GM21528 (cell line): Measurements from ENCODE around the gene STX8.
"Not testable (repeated sequence)": the region's sequence is repeated elsewhere in the genome, so short reads cannot be mapped to it uniquely, and the experiment has no call there.

Source experiments
- ATAC-seq: cut with Tn5 transposase; IDR thresholded peaks from one replicate; pipeline ENCODE4 v1.9.1; 2021; ENCODE audit warnings: mild to moderate bottlenecking, moderate library complexity; ENCODE audit not compliant: unreplicated experiment, low FRiP score

The STX8 gene

GRCh38 chr17:9274973-9275372, 300.6 kb downstream of the STX8 start:
- no peak for ATAC-seq

GRCh38 chr17:9273428-9274391, 301.9 kb downstream of the STX8 start:
- ATAC-seq, result no peak

DNA sequence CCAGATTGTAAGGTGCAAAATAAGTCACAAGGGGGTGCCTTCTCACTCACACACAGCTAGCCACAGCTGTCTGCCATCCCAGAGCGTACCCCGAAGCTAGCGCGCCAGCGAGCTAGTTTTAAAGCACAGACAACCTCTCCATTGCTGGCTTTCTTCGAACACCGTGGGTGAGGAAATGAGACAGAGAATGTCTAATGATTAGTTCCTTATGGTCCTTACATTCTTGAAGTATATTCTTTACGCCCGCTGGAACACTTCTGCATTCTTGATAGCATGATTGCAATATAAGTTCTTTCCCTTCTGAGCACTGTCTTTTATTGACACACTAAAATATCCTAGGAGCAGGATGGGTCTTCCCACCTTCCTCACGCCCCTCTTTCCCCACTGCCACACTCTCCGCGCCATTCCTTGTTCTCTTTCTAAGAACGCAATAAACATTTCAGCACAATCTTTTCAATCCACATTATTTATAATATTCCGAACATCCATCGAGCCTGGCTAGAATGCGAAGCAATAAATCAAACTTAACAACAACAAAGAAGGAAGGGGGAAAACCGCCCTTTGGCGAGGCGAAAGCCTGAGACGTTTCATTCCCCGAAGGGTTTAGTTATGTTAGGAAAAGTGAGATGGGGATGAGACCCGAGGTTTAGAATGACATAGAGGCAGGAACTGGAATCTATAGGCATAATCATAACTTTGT, 303.0 kb downstream of the STX8 start:
- ATAC-seq, result no peak

DNA sequence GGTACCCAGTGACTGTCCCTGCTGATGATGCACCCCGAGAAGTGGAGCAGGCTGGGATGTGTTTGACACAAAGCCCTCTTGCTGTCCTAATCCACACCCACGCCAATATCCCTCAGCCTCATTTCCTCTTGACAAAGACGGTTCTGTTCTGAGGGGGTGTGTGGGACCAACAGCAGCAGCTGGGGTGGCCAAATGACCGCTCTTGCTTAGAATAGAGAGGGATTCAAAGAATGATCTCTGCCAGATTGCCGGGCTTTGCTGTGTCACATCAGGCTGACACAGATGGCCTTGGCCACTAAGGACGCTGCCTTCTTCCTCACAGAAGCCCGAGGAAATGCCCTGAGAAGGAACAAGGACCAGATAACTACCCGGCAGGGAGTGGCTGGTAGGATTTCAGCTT, 303.6 kb downstream of the STX8 start:
- no peak for ATAC-seq

DNA sequence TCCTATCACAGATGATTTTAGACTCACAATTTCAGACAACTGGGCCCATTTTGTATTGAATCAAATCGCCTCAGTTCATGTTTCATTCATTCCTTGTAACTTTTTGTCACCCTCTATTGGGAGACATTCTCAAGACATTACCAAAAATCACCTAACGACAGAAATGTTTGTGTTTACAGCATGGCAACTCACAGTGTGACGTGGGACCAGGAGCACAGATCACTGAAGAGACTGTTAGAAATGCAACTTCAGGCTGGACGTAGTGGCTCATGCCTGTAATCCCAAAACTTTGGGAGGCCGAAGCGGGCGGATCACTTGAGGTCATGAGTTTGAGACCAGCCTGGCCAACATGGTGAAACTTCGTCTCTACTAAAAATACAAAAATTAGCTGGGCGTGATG, 304.7 kb downstream of the STX8 start:
- no peak for ATAC-seq

GRCh38 chr17:9269350-9270035, 306.1 kb downstream of the STX8 start:
- ATAC-seq, result no peak

GRCh38 chr17:9268546-9268945, 307.1 kb downstream of the STX8 start:
- no peak for ATAC-seq

DNA sequence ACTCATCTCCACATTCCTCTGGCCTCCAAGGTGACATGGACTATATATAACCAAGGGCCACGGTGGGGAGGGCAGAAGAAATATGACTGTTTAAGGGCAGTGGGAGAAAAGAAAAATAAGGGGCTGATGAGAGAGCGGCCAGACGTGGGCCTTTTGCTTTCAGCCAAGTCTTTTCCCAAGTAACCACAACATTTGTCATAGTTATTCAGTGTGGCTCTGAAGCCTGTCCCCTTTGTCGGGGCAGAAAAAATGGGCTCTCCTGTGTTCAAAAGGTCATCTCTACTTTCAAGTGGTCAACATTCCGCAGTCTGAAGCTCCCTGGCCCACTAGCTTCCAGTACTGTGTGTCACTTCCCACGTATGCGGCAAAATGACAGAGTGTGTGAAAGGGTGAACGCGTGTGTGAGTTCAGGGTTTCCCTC, 308.9 kb downstream of the STX8 start:
- ATAC-seq, result no peak

DNA sequence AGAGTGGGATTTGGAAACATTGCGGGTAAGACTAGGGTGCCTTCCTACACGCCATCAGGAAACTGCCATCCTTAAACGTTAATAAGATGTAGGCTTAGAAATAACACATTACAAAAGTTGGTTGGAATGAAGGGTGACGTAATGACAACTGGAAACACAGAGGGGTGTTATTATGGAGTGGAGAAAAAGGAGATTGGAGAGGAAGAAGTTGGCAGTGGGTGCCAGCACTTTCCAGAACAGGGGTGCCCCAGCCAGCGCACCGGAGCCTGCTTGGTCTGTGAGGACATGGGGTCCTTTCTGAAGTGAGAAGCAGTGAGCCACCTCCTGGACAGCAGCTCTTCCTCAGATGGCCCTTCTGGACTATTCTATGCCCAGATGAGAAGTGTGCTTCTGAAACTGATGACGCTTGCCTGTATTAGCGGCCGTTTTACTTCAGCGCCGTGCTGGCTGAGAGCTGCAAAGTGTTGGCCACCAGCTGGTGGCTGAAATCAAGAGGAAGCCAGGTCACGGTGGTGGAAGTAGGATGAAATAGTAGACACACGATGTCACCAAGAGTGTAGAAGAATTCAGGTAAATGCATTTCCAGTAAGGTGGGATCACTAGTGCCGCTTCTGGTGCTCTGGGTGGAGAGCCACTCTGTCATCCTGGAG, 309.5 kb downstream of the STX8 start:
- ATAC-seq, result no peak

DNA sequence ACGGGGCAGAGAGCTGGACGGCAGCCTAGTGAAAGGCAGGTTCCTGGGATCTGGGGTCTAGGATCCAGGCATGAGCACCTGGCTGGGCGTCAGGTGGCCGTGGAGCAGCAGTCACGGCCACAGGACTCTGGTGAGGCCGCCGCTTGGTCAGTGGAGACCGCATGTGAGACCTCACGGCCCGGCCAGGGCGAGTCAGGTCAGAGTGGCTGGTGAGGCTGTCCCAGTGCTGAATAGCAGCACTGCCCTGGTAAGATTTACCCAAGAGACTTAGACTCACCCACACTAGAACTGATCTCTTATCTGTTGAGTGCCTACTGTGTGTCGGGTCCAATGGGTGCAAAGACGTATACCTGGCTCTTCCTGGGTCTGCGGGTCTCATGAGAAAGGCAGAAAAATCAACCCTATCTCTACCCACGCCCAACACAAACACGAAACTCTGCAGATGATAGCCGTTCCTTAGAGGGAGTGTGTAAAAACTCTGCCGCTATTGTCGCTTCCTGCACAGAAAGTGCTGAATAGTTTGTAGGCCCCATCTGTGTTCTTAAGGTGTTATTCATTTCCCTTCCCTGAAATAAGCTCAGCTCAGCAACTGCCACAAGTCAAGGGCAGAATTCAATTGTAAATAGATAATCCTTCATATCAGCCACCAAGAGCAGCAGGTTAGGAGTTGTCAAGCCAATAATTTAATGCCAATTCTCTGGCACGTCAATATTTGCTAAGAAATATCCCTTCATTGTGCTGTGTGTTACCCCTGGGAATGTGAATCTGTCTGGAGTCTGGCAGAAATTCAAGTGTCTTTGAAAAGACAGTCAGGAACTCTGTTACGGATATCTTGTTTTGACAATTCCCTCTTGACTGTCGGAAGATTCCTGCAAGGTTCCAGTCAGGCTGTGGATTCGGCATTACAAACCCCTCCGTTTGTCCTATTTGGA, 314.3 kb downstream of the STX8 start:
- ATAC-seq, result no peak

GRCh38 chr17:9259419-9259818, 316.2 kb downstream of the STX8 start:
- no peak for ATAC-seq

GRCh38 chr17:9258115-9259015, 317.3 kb downstream of the STX8 start:
- no peak for ATAC-seq

GRCh38 chr17:9257630-9257965, 318.0 kb downstream of the STX8 start:
- ATAC-seq, result not testable (repeated sequence)

- no peak for ATAC-seq
Measured at GRCh38 chr17:9256751-9257629, 318.6 kb downstream of the STX8 start.

- ATAC-seq, result no peak
Measured at GRCh38 chr17:9256361-9256750, 319.3 kb downstream of the STX8 start.

DNA sequence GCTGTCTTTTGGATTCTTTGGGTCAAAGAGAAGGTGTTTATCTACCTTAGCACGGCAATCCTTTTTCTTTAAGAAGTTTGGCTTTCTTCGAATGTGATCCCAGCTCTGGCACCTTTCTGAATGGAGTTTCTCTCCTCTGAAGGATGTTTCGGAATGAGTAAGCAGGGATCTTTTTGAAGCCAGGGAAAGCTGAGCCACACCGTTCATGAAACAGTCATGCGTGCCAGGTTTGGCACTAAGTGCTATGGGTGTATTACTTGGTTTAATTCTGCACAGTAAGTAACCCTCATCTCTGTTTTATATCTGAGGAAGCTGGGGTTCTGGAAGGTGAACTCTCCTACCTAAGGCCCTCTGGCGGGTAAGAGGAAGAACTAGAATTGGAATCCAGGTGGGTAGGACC, 319.8 kb downstream of the STX8 start:
- no peak for ATAC-seq

DNA sequence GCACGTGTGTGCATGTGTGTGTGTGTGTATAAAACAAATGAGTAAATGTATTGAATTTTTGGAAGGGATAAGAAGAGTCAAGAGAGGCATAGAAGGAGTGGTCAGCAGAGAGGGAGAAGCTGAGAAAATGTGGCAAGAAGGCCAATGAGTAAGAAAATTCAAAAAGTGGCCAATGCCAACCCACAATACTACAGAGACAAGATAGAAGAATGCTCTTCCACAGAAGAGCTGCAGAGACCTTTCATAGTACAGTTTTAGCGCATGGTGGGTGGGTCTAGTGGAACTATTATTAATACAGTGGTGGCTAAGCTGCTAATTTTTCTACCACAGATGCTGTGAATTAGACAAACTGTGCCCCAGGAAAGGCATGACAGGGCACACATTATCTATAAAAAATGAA, 320.8 kb downstream of the STX8 start:
- ATAC-seq, result no peak

DNA sequence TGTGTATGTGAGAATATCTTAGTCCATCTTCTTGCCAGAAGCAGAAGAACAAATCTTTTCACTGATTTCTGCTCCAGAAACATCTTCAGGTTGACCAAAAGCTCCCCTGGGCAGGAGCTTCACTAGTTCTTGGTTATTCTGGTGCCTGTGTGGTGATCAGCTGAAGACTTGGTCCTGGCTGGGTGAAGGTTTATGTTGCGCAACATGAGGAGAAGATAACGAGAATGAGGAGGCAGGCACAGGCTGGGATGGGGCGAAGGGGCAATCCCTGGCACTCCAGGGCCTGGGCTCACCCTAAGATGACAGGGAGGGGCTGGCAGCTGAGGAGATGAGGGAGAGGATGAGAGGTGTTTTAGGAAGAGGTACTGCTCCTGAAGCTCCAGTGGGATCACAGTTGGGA, 322.3 kb downstream of the STX8 start:
- no peak for ATAC-seq
